NOMO-1 (cell line): Measurements from ENCODE around the gene CD4.

ENCODE experiments used
- DNase-seq, 2 experiments: peaks; one replicate each; lab custom pipeline; 2025; ENCODE audit not compliant: unreplicated experiment in 2 of 2; lab: John Stamatoyannopoulos, UW

CD4 gene

DNA sequence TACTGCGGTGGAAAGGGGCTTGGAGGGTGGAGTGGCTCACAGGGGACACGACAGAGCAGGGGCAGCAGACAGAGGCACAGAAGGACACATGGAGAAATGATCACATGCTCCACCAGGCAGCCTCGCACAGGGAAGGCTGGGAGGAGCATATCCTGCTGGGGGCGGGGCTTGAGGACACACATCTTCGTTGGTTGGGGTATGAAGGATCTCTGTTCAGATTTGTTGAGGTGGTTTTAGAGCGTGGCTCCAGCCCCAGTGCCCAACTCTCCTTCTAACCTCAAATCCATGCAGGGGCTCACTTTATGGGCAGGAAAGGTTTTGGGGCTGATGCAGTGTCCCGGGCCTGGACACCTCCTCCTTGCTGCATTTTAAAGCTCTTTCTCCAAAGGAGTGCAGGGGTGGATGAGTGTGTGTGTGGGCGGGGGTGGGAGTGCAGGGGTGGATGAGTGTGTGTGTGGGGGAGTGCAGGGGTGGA lies 38.1 kb downstream of the CD4 start:
- DNase-seq: no peak

- DNase-seq: no peak
Observed at GRCh38 chr12:6827982-6828780, 38.9 kb downstream of the CD4 start, which contains the start of gene P3H3. Gene P3H3 (plus strand): TSS chr12:6828407. CDS start chr12:6828441, 34 bp downstream.

- no peak for DNase-seq
Observed at GRCh38 chr12:6828781-6829535, 39.6 kb downstream of the CD4 start.

- no peak for DNase-seq
Observed at GRCh38 chr12:6829536-6830220, 40.4 kb downstream of the CD4 start.

DNA sequence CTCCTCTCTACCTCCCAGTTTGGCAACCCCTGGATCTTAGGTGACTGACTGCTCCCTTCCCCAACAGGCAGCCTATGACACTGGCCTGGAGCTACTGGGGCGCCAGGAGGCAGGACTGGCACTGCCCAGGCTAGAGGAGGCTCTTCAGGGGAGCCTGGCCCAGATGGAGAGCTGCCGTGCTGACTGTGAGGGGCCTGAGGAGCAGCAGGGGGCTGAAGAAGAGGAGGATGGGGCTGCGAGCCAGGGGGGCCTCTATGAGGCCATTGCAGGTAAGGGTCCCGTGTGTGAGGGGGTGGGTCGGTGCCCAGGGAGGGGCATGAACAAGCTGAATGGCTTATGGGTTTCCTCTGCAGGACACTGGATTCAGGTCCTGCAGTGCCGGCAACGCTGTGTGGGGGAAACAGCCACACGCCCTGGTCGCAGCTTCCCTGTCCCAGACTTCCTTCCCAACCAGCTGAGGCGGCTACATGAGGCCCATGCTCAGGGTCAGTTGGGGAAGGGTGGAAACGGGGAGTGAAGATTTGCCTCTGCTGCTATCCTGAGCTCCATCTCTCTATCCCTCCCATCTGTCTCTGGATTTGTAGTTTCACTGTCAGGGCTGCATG lies 41.1 kb downstream of the CD4 start:
- no peak for DNase-seq

DNA sequence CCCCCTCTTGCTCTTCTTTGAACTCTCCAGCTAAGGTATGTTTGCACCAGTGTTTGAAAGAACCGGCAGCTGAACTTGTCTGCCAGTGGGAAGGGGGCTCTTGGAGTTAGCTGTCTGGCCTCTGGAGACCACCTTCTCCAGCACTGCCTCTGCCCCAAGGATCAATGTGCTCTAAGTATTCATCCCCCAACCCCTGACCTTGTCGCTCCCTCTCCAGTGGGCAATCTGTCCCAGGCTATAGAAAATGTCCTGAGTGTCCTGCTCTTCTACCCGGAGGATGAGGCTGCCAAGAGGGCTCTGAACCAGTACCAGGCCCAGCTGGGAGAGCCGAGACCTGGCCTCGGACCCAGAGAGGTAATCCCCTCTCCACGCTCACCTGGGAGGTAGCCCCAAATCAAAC lies 41.7 kb downstream of the CD4 start:
- no peak for DNase-seq

- no peak for DNase-seq
Observed at GRCh38 chr12:6831450-6831995, 42.2 kb downstream of the CD4 start.

- no peak for DNase-seq
Observed at GRCh38 chr12:6832125-6832524, 42.8 kb downstream of the CD4 start.

DNA sequence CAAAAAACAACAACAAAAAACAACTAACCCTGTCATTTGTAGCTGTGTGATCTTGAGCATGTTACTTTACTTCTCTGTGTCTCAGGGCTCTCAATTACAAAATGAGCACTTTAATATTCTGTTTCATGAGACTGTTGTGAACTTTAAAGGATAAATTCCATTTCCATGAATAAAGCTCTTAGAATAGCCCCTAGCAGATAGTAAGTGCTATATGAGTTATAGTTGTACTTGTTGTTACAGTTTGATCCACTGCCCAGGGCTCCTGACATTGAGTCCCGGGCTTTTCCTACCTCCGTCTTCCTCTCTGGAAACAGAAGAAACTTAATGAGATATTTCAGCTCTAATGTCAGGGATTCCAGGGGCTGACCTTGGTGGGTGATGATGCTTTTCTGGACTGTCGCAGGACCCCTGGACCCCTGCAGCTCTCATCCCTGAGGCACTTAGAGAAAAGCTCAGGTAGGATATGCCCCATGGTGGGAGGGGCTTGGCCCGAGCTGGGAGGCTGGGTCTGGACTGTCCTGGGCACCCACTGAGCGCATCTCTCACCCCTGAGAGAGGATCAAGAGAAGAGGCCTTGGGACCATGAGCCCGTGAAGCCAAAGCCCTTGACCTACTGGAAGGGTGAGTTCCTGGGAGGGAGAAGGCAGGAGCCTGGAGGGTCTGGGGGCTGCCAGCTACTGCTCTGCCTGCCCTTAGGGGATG lies 44.0 kb downstream of the CD4 start:
- no peak for DNase-seq

DNA sequence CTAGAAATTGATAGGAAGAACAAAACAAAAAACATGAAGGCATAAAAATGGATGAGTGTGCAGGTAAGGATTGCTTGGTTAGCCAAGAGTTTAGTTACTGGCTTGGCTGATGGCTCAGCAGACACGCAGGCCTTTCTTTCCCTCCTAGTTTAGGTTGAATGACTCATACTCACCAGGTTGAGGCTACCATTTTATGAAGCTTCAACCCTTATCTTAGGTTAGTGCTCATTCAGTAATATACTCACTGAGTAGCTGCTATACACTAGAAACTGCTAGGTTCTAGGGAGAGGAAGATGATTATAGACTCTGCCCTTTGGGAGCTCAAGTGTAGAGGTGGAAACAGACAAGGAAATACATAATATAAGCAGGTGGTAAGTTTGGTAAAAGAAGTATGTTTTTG lies 44.9 kb downstream of the CD4 start:
- no peak for DNase-seq

DNA sequence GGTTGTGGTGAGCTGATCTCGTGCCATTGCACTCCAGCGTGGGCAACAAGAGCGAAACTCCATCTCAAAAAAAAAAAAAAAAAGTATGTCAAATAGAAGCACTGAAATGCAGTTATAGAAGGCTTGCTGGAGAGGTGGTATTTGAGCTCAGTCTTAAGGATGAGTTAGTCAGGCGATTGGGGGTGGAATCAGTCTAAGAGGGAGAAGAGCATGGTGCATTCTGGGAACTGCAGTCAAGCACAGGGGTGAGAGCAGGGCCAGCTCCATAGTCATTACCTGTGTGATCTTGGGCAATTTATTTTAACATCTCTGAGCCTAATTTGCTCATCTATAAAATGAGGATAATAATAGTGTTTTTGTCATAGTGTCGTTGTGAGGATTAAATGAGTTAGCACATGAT lies 45.5 kb downstream of the CD4 start:
- DNase-seq: no peak

GRCh38 chr12:6836851-6837250 lies 47.5 kb downstream of the CD4 start:
- DNase-seq: no peak

DNA sequence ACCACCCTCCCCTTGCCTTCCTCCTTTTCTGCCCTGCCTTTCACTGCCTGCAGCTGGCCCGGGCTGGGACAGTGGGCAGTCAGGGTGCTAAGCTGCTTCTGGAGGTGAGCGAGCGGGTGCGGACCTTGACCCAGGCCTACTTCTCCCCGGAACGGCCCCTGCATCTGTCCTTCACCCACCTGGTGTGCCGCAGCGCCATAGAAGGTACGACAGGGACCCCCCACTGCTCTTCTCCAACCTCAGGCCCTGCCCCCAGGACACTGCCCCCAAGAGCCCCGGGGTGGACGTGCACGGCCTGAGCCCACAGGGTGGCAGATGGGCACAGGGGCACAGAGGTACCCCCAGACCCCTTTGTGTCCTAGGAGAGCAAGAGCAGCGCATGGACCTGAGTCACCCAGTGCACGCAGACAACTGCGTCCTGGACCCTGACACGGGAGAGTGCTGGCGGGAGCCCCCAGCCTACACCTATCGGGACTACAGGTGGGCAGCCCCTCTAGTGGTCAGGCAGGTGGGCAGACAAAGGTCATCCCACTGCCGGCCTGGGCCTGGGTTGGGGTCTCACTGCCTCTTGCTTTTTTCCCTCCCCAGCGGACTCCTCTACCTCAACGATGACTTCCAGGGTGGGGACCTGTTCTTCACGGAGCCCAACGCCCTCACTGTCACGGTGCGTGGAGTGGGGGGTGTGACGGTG lies 48.2 kb downstream of the CD4 start:
- DNase-seq: no peak

- DNase-seq: no peak
Observed at GRCh38 chr12:6838854-6839253, 49.5 kb downstream of the CD4 start.

DNA sequence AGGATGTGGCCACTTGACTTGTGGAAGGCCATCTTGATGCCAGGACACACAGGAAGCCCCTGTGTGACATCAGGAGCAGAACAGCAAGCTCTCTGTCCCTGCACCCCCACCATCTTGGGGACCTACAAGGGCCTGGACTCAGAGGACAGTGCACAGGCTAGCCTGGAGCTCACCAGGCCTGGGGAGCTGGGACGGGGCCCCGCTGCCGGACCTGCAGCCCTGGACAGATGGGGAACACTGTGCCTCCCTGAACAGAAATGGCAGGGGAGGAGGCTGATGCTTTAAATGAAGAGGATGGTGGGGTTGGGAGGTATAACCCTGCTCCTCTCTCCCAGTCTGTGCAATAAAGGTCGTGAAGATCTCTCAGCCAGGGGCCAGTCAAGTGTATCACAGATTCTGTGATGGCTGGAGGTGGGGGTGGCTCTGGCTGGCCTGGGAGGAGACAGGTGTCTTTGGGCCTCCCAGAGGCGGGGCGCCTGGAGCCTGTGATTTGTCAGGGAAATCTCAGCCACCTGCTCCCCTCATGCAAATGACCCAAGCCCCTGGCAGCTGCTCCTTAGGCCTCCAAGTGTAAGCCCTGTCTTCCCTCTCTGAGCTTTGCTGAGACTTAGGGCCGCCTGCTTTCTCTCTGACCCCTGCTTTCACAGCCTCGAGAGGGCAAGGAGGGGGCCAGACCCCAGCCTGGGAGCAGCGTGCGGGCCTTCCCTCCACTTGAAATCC lies 50.3 kb downstream of the CD4 start:
- DNase-seq: no peak

DNA sequence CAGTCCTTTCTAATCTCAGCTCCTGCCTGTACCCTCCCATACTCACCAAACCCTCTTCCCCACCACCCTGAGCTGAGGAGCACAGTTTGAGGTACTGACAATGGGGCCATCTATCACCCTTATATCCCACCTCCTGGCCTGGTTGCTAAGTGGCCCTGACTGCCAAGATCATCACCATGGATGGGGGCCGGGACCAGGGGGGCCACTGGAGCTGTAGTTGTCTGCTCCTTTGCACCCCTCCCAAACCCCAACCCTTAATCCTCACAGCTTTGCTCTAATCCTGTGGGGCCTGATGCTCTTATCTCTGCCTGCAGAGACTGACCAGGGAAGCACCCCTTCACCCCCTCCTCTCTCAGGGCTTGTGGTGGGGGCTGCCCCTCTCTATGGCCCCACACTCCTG lies 51.0 kb downstream of the CD4 start:
- no peak for DNase-seq

GRCh38 chr12:6840761-6841515 lies 51.6 kb downstream of the CD4 start, which contains the start of gene GNB3:
Gene GNB3 (plus strand): TSS chr12:6840925. CDS start chr12:6841288, 363 bp downstream.
- DNase-seq: no peak

GRCh38 chr12:6842075-6842474 lies 52.7 kb downstream of the CD4 start:
- no peak for DNase-seq
